Thyroid gland (tissue), 4 donors: ENCODE data around the gene S1PR1.

Experiments used
- CTCF ChIP-seq, 6 experiments: fragments of 200-600 bp in 3 of 6; fragments of 450-650 bp in 3 of 6; sonication (generic) in 3 of 6; IDR thresholded peaks; one replicate each; pipeline ENCODE4 v1.5.1; 2016 to 2019; ENCODE audit warnings: antibody characterized with exemption in 6 of 6, mild to moderate bottlenecking in 2 of 6, inconsistent platforms in 1 of 6, moderate library complexity in 1 of 6
- POLR2A ChIP-seq, 2 donors: fragments of 450-650 bp; IDR thresholded peaks; one replicate each; pipeline ENCODE4 v1.6.1; 2017; ENCODE audit warnings: antibody characterized with exemption in 2 of 2, mild to moderate bottlenecking in 2 of 2, moderate library complexity in 1 of 2

- no peak for TF ChIP-seq CTCF (IDR thresholded peaks at IDR 0.05)
- TF ChIP-seq POLR2A (IDR thresholded peaks at IDR 0.05): no peak
Measured at GRCh38 chr1:101237229-101237837, 514 bp downstream of the S1PR1 start.
